ENCODE results near the gene PTPN14.

GRCh38 chr1:214331827-214332423 lies 219.5 kb downstream of the PTPN14 start:
- TF ChIP-seq POLR2A (IDR thresholded peaks at IDR 0.05; ENCODE audit: low read length): no peak
- TF ChIP-seq GATA1 (IDR thresholded peaks at IDR 0.05; ENCODE audit: low read depth, low read length): no peak
